Measurements from ENCODE around the gene TRABD2B.

DNA sequence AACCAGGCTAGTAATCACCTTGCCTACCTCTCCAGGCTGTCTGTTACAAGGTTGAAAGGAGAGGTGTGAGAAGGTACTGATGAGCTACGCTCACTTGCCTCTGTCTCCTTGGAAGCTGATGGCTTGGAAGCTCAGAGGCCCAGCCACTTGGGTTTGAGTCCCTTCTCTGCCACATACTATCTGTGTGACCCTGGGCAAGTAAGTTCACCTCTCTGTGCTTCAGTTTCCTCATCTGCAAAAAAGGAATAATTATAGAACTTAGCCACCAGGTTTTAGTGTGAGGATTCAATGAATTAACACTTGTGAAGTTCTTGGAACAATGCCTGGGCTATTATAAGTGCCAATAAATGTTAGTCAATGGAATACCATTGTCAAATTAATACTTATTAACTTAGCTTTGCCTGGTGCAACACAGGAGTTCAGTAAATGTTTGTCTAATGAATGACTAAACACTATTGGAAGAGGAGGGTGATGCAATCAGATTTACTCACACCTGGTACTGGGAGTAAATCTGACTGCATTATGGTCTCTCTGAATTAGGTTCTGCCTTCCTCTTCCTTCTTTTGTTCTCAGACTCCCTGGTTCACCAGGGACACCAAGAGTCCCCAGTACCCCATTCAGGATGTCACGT lies 55.5 kb downstream of the TRABD2B start:
- no peak for TF ChIP-seq TAF1 (IDR thresholded peaks at IDR 0.05; ENCODE audit: borderline replicate concordance, insufficient read depth, low read length)
- no peak for TF ChIP-seq SIN3A (IDR thresholded peaks at IDR 0.05; ENCODE audit: borderline replicate concordance, insufficient read depth, low read length)
- no peak for TF ChIP-seq REST (IDR thresholded peaks at IDR 0.05; ENCODE audit: insufficient read depth in 1 of 2, low read depth in 2 of 2, low read length in 2 of 2)
- TF ChIP-seq POLR2AphosphoS5 (IDR thresholded peaks at IDR 0.05; ENCODE audit: low read depth, low read length): no peak
- no peak for TF ChIP-seq FOXP2 (optimal IDR thresholded peaks at IDR 0.05; ENCODE audit: borderline replicate concordance, extremely low read depth, extremely low read length, insufficient read depth)

All from PFSK-1 (cell line).